Tibial artery (tissue), 4 donors: ENCODE measurements around the gene COCH.
"Not testable (repeated sequence)": the region's sequence is repeated elsewhere in the genome, so short reads cannot be mapped to it uniquely, and the experiment has no call there.

Experiments used
- DNase-seq, 2 donors: peaks; one replicate each; pipeline ENCODE4 v3.0.0-alpha.2; 2019
- H3K27ac ChIP-seq, 2 donors: fragments of 200-600 bp; sonication (generic) in 1 of 2; 1 replicate in 1 of 2; 2 replicates in 1 of 2; pipeline ENCODE4 v1.5.1; 2018 to 2019; ENCODE audit warnings: mild to moderate bottlenecking in 1 of 2
- H3K27me3 ChIP-seq, 2 donors: fragments of 200-600 bp; sonication (generic) in 1 of 2; one replicate each; pipeline versions ENCODE4 v1.5.1 to v1.6.0; 2016 to 2019
- H3K36me3 ChIP-seq, 3 donors: fragments of 200-600 bp; sonication (generic) in 2 of 3; one replicate each; pipeline ENCODE4 v1.5.1; 2016 to 2019; ENCODE audit warnings: mild to moderate bottlenecking in 2 of 3
- H3K4me1 ChIP-seq, 4 donors: fragments of 200-600 bp; sonication (generic) in 2 of 4; 1 replicate in 3 of 4; 2 replicates in 1 of 4; pipeline ENCODE4 v1.5.1; 2016 to 2019
- H3K4me3 ChIP-seq, 2 donors: fragments of 200-600 bp; sonication (generic) in 1 of 2; 1 replicate in 1 of 2; 2 replicates in 1 of 2; pipeline ENCODE4 v1.5.1; 2018 to 2019; ENCODE audit warnings: mild to moderate bottlenecking in 2 of 2
- H3K9me3 ChIP-seq, 3 donors: fragments of 200-600 bp; sonication (generic) in 1 of 3; one replicate each; pipeline ENCODE4 v1.5.1; 2016 to 2019
- CTCF ChIP-seq, 2 experiments: fragments of 200-600 bp in 1 of 2; fragments of 450-650 bp in 1 of 2; IDR thresholded peaks; one replicate each; pipeline ENCODE4 v1.5.1; 2017 to 2019; ENCODE audit warnings: antibody characterized with exemption in 2 of 2, mild to moderate bottlenecking in 1 of 2, moderate library complexity in 1 of 2
- intact Hi-C: fragments of 100-400 bp; cut with DNase I; formaldehyde crosslinking; loops from one replicate; pipeline ENCODE4 v1.15.0; 2023; ENCODE audit warnings: low total_unique reads

COCH gene

GRCh38 chr14:30888480-30889243, 14.3 kb downstream of the COCH start:
- TF ChIP-seq CTCF (IDR thresholded peaks at IDR 0.05) = no peak
- H3K27me3 ChIP-seq = no peaks in the 10 kb centered on the region
- no peak overlapping the region for H3K4me3 ChIP-seq
- H3K36me3 ChIP-seq = no peaks in the 10 kb centered on the region
- peaks cover 0 to 11% (median 0%) of the 10 kb centered on the region in 4 donors for H3K4me1 ChIP-seq
- no peak overlapping the region for H3K27ac ChIP-seq
- H3K9me3 ChIP-seq = no peaks in the 10 kb centered on the region
- DNase-seq = no peak
- intact Hi-C loops = no loop called here

GRCh38 chr14:30889244-30889594, 14.9 kb downstream of the COCH start:
- H3K36me3 ChIP-seq = peaks cover 0 to 3% (median 0%) of the 10 kb centered on the region in 3 donors
- no peak for DNase-seq
- H3K4me3 ChIP-seq = no peak overlapping the region
- H3K4me1 ChIP-seq = peaks cover 0 to 11% (median 0%) of the 10 kb centered on the region in 4 donors
- H3K27me3 ChIP-seq = no peaks in the 10 kb centered on the region
- no peak overlapping the region for H3K27ac ChIP-seq
- H3K9me3 ChIP-seq = no peaks in the 10 kb centered on the region
- intact Hi-C loops = no loop called here
- TF ChIP-seq CTCF (IDR thresholded peaks at IDR 0.05) = no peak

- no peak for TF ChIP-seq CTCF (IDR thresholded peaks at IDR 0.05)
- H3K27ac ChIP-seq = no peak overlapping the region
- no peaks in the 10 kb centered on the region for H3K27me3 ChIP-seq
- H3K4me1 ChIP-seq = peaks cover 0 to 19% (median 0%) of the 10 kb centered on the region in 4 donors
- DNase-seq = no peak
- H3K4me3 ChIP-seq = no peak overlapping the region
- intact Hi-C loops = no loop called here
- peaks cover 8 to 19% (median 8%) of the 10 kb centered on the region in 3 donors for H3K36me3 ChIP-seq
- no peaks in the 10 kb centered on the region for H3K9me3 ChIP-seq
Observed at GRCh38 chr14:30893819-30894218, 19.5 kb downstream of the COCH start.

GRCh38 chr14:30894923-30895515, 20.7 kb downstream of the COCH start:
- peaks cover 8 to 19% (median 13%) of the 10 kb centered on the region in 3 donors for H3K36me3 ChIP-seq
- DNase-seq = no peak

GRCh38 chr14:30896435-30896834, 22.1 kb downstream of the COCH start:
- no peak for TF ChIP-seq CTCF (IDR thresholded peaks at IDR 0.05)
- H3K36me3 ChIP-seq = peaks cover 12 to 28% (median 20%) of the 10 kb centered on the region in 3 donors
- no peaks in the 10 kb centered on the region for H3K9me3 ChIP-seq
- H3K4me1 ChIP-seq = peaks cover 0 to 8% (median 0%) of the 10 kb centered on the region in 4 donors
- H3K27me3 ChIP-seq = no peaks in the 10 kb centered on the region
- DNase-seq = no peak
- no peak overlapping the region for H3K4me3 ChIP-seq
- no peak overlapping the region for H3K27ac ChIP-seq
- intact Hi-C loops = no loop called here

More at GRCh38 chr14:30894923-30895515, 20.7 kb downstream of the COCH start:
- Histone ChIP-seq H3K4me1 (peaks cover 0 to 15% (median 0%) of the 10 kb centered on the region in 4 donors), H3K9me3 (no peaks in the 10 kb centered on the region), H3K4me3 (no peak overlapping the region), H3K27ac (no peak overlapping the region), H3K27me3 (no peaks in the 10 kb centered on the region)
- intact Hi-C loops = no loop called here
- TF ChIP-seq CTCF (IDR thresholded peaks at IDR 0.05) = no peak

GRCh38 chr14:30897121-30897520, 22.8 kb downstream of the COCH start:
- H3K27me3 ChIP-seq, H3K4me3 ChIP-seq, H3K27ac ChIP-seq, intact Hi-C loops, DNase-seq, H3K9me3 ChIP-seq, H3K4me1 ChIP-seq: not testable (repeated sequence)
- H3K36me3 ChIP-seq = peaks cover 17 to 33% (median 24%) of the 10 kb centered on the region in 3 donors
